ENCODE measurements around the gene FBXW11.
"Not testable (repeated sequence)": the region's sequence is repeated elsewhere in the genome, so short reads cannot be mapped to it uniquely, and the experiment has no call there.

FBXW11 gene

GRCh38 chr5:171951218-171951617 is 55.2 kb downstream of the FBXW11 start:
- DNase-seq, result no peak

GRCh38 chr5:171946000-171946781 is 60.2 kb downstream of the FBXW11 start:
- no peak for DNase-seq

GRCh38 chr5:171945476-171945875 is 61.0 kb downstream of the FBXW11 start:
- no peak for DNase-seq

DNA sequence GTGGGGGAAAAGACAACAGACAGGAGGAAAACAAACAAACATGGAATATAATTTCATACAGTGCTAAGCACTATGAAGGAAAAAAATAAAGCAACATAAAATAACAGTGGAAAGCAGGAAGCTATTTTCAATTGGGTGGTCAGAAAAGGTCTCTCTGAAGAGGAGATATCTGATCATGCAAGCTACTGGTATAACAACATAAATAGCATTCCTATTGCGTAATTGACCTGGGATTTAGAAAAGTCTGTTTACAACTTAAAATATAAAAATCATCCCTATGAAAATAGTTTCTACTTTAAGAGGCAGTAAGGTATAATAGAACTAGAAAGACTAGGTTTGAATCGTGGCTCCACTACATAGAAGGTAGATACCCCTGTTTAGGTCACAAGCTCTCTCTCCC is 61.4 kb downstream of the FBXW11 start:
- DNase-seq, result no peak

DNA sequence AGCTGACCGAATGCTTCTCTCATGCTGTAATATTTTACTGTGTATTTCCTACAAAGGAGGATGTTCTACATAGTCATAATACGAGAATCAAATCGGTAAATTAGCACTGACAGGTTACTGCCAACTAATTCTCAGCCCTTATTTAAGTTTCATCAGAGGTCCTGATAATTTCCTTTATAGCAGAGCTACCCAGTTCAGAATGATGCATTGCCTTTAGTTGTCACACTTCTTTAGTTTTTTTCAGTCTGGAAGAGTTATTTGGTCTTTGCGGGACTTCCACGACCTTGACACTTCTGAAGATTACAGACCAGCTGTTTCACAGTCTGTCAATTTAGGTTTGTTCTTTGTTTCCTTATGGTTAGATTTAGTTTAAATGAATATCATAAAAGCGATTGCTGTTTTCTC is 64.3 kb downstream of the FBXW11 start:
- not testable (repeated sequence) for DNase-seq

- DNase-seq, result not testable (repeated sequence)
Measured at GRCh38 chr5:171941675-171942074, 64.8 kb downstream of the FBXW11 start.

- DNase-seq, result not testable (repeated sequence)
Measured at GRCh38 chr5:171941275-171941674, 65.2 kb downstream of the FBXW11 start.

GRCh38 chr5:171939951-171940350 is 66.5 kb downstream of the FBXW11 start:
- DNase-seq, result no peak

DNA sequence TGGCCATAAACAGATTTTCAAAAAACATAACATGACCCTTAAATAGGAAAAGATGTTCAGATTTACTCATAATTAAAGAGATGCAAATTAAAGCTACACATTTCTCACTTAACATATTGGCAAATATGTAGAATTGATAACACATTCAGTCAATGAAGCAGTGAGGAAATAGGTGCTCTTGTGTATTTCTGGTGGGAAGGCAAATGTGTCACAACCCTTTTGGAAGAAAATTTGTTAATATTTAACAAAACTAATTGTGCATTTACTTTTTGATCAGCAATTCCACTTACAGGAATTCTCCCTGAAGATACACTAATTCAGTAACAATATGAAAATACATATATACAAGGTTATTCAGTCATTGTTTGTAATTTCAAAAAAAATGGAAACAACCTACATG is 68.1 kb downstream of the FBXW11 start:
- no peak for DNase-seq

DNA sequence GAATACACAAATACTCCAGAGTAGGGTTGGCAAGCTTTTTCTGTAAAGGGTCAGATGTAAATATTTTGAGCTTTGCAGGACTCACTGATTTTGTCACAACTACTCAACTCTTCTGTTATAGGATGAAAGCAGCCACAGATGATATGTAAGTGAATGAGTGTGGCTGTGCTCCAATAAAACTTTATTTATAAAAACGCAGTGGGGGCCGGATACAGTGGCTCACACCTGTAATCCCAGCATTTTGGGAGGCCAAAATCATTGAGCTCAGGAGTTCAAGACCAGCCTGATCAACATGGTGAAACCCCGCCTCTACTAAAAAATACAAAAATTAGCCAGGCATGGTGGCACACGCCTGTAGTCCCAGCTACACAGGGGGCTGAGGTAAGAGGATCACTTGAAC is 69.1 kb downstream of the FBXW11 start:
- no peak for DNase-seq

- DNase-seq, result no peak
Measured at GRCh38 chr5:171934586-171934985, 71.9 kb downstream of the FBXW11 start.

- no peak for DNase-seq
Measured at GRCh38 chr5:171931163-171931562, 75.3 kb downstream of the FBXW11 start.

DNA sequence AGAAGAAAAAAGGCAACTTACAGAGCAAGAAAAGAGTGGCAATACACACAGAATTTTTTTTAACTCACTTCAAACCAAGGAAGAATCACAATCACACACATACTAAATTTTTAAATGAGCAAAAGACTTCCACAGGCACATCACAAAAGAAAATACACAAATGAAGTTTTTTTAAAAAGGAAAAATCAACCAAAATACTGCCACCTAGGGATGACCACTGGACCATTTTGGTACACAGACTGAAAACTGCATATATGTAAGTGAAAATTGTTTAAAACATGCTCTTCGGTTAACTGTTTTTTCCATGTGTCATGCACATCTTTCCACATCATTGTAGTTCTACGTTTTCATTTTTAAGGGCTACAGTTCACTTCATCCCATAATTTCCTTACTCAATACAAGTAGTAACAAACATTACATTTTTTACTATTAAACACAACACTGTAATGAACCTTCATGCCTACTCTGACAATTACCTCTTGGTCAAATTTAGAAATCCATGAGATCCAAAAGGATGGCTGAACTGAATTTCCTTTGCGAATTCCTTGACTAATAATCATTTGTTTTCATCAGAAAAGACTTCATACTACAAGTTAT is 79.0 kb downstream of the FBXW11 start:
- no peak for DNase-seq

- peak in 1 of 3 donors; percentile 13 for DNase-seq
Measured at GRCh38 chr5:171926311-171926710, 80.1 kb downstream of the FBXW11 start.

DNA sequence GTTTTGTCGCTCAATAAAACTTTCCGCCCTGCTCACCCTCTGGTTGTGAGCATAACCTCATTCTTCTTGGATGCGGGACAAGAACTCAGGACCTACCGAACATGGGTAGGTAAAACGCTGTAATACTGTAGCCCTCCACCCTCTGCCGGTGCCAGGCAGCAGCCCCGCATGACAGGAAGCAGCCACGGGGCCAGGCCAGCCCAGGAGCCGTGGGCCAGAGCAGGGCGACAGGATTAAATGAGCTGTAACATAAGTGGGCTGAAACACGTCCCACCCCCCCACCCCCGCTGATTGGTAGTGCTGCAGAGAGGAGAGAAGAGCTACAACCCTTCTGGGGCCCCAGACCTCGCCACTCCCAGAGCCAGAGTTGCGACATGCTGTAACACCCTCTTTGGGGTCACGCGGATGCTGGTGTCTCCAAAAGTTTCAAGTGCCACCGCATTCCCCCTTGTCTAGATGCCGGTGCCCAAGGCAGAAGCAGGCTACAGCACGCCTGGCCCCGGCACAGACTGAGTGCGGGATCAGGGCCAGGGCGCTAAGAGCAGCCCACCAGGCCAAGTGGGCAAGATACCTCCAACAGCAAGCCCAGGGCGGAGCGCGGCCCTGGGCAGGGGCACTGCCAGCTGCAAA is 81.8 kb downstream of the FBXW11 start:
- DNase-seq, result no peak

DNA sequence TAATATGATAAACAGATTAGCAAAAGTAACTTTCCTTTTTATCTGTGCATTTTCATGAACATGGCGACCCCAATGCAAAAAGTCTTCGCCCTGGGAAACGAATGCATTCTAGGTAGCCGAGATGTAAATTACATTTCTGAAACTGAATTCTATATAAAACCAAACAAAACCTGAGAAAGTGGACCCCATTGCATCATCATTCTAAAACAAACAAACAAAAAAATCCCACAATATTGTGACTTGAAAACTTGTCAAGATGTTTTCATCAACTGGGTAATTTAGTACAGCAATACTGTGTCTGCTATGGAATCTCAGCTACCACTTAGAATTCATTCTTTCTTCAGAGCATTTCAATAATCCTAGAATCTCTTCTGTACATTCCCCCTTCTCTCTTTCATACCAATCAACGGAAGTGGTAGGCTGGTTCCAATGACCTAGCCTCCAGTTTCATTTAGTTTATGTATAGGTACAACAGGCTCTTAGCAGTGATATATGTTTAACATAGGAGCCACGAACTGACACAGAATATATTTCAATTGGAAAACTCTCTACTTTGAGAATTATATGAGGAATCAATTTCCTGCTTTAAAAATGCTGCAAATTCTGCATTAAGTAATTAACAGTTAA is 85.6 kb downstream of the FBXW11 start:
- no peak for DNase-seq

DNA sequence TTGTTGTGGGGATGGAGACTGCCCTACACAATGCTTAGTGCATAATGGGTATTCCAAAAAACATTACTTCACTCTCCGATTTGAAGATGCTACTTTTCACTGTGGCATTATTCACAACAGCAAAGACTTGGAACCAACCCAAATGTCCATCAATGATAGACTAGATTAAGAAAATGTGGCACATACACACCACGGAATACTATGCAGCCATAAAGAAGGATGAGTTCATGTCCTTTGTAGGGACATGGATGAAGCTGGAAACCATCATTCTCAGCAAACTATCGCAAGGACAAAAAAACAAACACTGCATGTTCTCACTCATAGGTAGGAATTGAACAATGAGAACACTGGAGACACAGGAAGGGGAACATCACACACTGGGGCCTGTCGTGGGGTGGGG is 90.7 kb downstream of the FBXW11 start:
- not testable (repeated sequence) for DNase-seq

DNA sequence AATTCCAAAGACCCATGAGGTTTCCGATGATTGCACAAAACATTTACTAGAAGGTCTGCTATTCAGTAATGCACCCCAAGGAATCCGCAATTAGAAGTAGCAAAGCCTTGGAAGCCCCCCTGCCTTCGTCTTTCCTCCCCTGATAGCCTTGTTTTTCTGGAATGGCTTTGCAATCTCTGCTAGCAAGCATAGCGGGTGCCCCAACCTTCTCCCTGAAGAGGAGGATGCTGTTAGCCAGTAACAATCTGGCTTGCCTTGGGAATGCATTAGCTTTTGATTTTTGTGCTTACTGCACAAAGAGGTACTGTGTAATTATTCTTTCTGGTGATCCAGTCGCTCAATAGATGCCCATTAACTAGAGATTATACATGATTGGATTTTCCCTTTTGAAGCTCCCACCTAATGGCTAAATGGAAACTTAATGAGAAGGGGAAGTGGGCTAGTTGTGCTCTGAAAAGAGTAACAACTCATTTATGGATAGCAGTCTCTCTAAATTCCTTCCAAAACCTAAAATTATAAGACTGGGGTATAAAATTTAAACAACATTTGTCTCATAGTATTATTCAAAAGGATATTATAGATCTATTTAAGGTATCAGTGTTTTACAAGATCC is 91.6 kb downstream of the FBXW11 start:
- DNase-seq, result no peak

DNA sequence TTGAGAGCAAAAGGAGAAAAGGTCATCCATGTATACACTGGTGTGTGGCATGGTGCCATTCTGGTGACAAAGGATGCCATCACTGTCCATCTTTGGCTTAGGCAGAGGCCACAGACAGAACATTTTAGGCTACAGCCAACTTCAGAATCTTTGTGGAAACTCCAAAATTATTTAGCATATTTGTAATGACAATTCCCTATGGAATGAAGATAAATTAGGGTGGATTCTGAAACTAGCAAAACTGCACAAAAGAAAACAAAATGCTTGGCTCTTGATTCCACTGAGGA is 92.5 kb downstream of the FBXW11 start:
- no peak for DNase-seq

DNA sequence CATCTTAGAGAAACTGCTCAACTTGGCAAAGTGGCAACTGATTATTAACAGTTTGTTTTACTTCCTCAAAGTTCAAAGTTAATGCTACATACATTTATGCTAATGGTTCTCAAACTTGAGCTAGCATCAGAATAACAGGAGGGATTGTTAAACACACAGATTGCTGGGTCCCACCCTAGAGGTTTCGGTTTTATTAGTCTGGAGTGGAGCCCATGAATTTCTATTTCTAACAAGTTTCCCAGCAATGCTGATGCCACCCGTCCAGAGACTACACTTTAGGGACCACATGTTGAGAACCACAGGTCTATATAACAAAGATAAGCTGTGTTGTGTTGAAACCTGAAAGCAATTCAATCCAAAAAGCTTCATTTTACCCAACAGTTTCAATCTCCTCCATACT is 95.3 kb downstream of the FBXW11 start:
- DNase-seq, result no peak

GRCh38 chr5:171908638-171909037 is 97.8 kb downstream of the FBXW11 start:
- no peak for DNase-seq

DNA sequence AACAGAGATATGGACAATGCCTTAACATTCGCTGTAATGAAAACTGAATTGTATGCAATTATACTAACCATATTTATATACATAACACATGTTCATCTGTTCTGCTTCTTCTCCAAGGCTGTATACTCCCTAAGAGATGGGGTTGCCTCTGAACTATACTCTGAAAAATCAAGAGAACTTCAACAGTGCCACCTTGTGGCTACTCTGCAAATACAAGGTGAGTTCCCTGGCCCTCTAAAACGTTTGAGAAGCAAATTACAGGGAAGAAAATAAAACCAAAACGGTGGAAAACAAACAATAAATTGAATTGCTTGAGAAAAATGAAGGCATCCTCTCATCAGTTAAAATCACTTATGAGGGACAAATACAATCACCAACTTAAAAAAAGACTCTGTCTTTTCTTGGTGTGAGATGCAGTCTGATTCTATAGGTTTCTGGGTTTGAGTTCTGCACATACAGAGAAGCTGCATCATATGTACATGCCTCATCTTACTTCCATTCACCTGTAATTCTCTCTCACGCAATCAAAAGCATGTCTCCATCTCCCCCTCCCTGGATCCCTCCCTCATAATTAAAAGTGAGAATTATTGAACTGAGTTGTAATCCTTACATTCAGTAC is 98.6 kb downstream of the FBXW11 start:
- peak; percentile 75 to 80 (median 77) for DNase-seq
